HG03354 (cell line): Measurements from ENCODE around the gene RTP2.

Experiments
- ATAC-seq: cut with Tn5 transposase; IDR thresholded peaks from one replicate; pipeline ENCODE4 v1.9.1; 2021; ENCODE audit warnings: mild to moderate bottlenecking; ENCODE audit not compliant: unreplicated experiment, poor library complexity, severe bottlenecking

Gene RTP2

DNA sequence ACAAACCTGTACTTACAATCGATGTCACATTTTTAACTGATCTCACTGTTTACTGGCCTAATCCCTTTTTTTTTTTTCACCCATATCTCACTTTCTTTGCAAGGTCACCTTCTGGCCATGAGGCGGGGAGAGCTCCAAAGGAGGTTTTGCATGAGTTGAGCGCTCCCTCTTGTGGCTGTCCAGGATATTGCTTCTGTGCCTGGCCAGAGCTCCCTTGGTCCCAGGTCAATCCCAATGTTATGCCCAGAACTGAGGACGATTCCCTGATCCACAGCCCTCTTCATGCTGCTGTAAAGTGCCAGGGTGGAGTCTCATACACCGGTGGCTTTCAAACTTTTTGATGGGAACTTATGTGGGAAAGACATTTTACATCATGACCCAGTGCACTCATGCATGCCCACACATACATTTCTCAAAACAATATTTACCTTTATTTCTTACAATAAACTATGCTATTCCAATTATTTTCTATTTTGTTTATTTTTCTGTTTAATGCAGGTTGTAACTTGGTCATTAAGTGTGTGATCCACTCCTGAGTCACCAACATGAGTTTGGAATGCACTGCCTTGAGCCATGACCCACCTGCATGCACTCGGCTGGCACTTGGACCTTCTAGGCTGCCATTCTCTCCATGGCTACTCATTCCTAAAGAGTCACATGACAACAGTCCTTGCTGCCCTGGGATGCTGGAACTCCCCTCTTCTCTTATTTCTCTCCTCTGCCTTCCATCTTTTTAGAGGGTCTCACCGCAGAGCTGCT is 22.5 kb downstream of the RTP2 start:
- peak; percentile 89 for ATAC-seq

DNA sequence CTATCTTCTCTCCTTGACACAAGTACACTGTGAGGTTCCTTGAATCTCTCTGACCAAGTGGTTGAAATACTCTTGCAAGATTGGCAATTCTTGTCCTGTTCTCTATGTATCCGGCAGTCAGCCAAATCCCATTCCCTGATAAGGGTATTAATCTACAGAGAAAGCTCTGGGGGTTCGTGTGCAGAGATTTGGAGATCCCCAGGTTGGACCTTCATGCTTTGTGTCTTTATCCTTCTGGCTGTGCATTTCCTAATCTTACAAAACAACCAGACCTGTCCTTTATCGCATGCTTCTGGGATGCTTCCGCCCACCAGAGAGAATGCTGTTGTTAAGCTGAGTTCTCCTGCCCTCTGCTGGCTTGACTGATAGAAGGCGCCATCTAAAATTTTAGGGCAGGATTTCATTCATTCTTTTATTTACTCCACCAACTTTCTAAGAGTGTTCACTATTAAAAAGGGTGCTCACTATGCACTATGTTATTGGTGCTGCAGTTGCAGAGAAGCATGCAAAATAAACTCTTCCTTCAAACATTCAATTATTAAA is 23.6 kb downstream of the RTP2 start:
- ATAC-seq, result peak; percentile 65

DNA sequence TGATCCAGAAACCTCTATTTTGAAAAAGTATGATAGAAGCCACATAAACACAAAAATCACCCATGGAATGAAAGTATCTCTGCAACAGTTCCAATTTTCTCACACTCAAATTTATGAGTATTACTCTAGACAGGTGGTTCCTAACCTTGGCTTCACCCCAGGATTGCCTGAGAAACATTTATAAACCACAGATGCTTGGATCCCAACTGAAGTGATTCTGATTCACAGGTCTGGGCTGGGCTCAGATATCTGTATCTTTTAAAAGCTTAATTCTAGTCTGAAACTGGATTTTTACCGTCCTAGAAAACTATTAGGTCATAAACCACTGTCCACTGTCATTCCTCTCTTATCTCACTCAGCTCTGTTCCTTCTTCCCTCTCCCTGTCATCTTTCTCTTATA is 24.8 kb downstream of the RTP2 start:
- ATAC-seq, result no peak

DNA sequence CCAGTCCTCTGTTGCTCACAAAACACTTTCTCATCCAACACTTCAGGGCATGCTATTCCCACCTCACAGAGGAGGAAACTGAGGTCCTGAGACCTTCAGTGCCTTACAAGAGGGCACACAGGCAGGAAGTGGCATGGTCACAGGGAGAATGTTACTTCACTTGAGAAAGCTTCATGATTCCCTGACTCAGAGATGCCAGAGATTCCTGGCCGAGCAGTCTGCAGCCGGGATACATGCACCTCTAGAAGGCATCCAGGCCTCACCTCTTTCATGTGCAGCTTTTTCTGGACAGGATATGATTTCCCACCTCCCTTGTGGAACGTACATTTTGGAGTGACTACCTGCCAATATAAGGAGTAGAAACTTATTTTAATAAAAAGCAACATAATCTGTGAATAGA is 29.3 kb downstream of the RTP2 start:
- ATAC-seq, result no peak

DNA sequence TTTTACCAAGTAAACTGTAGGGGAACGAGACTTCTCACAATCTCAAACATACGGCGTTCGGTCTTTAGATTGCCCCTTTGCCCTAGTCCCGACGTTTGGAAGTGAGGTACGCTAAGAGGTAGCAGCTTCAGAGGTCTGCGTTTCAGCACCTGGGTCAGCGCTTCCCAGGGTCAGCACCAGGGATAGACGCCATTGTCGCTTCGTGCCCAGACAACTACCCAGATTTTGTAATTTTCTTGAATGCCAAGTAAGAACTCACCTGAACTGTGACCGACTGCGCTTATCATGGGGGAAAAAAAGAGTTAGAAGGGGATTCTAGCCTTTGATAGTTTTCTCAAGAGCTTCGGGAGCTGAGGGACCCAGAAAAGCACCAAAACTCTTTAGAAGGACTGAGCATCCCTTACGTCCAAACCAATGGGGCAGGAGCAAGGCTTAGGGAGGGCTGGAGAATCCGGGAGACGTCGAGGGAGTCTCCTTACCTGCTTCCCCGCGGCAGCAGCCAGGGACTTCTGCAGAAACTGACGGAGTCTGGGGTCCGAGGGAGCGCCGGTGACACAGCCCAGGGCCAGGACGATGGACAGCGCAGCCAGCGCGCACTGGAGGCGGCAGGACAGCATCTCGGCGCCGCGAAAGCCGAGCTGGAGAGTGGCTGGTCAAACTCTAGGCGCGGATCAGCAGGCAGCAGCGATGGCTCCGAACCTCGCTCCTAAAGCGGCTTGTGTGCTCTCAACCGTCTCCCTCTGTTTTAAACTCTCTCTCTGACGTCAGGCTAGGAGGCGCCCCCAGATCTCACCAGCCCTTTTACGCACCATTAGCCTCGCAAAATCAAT is 32.5 kb downstream of the RTP2 start, which contains the start of gene SST:
Gene SST (minus strand): TSS at position 720 of the 830 bp plus-strand sequence. CDS start 103 bp downstream, at position 617.
- ATAC-seq, result no peak

DNA sequence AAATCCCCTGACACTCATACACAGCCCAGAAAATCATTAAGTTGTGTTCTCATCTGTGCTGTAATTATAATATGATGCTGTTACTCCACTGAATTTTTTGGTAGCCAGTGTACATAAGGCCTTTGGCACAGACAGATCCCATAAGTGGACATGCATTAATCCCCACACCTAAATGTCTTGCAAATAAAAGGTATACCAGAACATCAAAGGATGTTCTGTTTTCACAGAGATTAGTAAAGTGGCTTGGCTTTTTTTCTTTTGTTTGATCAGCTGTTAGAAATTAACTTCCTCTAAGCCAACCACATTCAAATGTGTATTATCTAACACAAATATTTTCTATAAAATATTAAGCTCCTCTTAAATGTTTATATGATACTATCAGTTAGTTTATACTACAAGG is 34.8 kb downstream of the RTP2 start:
- no peak for ATAC-seq

DNA sequence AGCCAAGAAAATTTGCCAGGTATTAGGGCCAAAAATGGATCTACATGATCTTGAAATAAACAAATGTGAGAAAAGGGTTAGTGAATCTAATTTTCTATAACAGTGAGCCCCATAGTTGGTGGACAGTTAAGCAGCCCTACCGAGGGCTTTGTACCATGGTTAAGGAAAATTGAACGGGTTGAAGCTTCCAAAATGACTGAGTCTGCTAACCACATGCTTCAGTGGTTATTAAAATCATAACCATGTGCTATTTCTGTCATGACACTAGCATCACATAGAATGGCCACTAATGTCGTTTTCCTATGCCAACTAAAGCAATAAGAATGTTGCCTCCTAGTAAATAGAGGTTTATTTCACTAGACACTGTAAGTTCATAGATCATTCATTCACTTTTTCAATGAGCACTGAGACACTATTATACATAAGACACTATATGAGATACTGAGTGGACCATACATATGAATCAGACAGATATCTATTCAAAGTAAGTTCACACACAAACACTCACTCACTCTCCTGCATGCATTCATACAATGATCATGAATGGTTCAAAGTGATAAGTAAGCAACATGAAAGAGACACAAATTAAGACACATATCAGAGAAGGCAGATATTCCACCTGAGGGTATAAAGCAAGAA is 36.5 kb downstream of the RTP2 start:
- no peak for ATAC-seq

DNA sequence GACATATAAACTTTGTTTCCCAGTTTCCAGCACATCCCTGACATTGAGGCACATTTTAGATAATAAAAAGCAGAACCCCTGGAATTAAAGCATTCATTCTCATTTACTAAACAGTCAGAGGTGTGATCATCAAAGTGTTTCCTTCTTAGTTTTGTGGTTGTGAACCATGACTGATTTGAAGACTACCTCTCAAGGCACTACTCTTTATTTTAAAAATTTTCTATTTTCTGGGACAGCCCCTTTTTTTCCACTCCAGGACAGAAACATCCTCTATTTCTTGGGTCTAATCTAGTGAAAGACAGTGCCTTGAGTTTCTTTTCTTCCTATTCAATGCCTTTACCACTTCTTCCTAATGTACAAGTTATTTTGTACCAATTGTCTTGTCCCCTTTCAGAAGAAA is 37.3 kb downstream of the RTP2 start:
- no peak for ATAC-seq

DNA sequence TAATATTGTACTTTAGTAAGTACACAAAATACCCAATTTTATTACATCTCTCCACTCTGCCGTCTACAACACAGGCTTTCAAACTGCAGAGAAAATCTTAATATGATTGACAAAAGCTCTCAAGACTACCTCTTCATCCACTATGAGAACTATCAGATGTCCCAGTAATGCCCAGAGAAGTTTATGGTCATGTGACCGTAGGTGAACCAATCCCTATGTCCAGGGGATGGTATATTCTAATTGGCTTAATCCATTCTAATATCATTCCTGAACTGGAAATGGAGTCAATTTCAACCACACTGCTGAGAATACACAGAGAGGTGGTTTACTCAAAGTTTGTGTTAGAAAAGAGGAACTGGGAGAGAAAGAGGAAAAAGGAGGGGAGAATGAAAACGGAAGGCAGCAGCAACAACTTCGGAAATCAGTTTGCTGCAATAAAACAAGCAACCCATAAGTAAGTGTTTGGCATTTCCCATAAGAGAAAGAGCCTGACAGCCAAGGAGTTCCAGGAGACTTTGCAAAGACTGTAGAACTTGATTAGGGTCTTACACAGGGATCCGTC is 39.4 kb downstream of the RTP2 start:
- ATAC-seq, result no peak

DNA sequence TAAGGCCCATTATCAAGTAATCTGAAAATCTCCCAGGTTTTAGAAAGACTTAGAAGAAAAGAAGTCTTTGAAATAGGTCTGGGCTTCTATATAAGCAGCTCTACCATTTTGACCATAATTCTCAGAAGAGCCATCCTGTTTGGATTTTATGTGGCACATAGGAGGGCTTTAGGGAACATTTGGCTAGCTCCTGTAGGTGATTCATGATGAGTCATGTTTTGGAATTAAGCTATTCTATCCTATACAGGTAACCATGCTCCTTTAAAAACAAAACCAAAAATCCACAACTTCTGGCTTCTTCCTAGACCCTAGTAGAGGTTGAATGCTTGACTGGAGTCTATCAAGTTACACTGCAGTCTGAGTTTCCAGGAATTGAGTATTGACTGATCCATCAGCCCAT is 41.1 kb downstream of the RTP2 start:
- ATAC-seq, result no peak

DNA sequence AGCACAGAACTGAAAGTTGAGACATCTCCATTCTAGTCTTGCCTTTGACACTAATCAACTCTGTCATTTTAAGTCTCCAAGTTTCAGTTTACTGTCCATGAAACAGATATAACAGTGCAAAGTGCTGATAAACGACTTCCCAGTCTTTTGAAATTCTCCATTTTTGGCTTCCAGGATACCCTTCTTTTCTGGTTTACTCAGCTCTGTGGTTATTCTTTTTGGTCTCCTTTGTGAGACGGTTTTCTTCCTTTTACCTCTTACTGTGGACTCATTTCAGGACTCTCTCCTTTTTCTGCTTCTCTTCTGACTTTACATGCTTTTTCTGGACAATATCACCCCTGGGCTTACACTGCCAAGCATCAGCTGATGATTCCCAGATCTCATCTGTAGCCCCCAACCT is 51.1 kb downstream of the RTP2 start:
- ATAC-seq, result no peak
